HCT116 (cell line): Measurements from ENCODE around the gene POP4. TPM values are rescaled to one million over a fixed set of nuclear protein-coding genes. Genes with fewer than 3 reads are reported as not detected.

Experiments used
- ATAC-seq: fragments of 200-7000 bp; cut with Tn5 transposase; 2 replicates; pipeline ENCODE4 v1.9.1; 2020; ENCODE audit warnings: mild to moderate bottlenecking, moderate library complexity
- BruUV-seq: library from RNA; stranded (reverse); fragments of 400-500 nt; replicated peaks from 2 replicates; lab custom pipeline; 2021; lab: Mats Ljungman, UMichigan
- CTCF ChIA-PET: fragments of 300-600 bp; sonication (Branson Sonifier 250); formaldehyde crosslinking; loops from one replicate; lab custom pipeline; 2021; ENCODE audit warnings: antibody characterized with exemption; lab: Charles Lee
- POLR2A ChIA-PET: fragments of 300-600, 350-600 bp; sonication (Branson Sonifier 250); formaldehyde crosslinking; loops from one replicate; lab custom pipeline; 2021; ENCODE audit warnings: antibody characterized with exemption; lab: Charles Lee
- RAD21 ChIA-PET, 2 experiments: fragments of 300-600 bp; sonication (Branson Sonifier 250); formaldehyde crosslinking; loops; one replicate each; lab custom pipeline; 2023; ENCODE audit warnings: low total read pairs in 2 of 2; ENCODE audit not compliant: uncharacterized antibody in 2 of 2, unreplicated experiment in 2 of 2, low non-redundant PET in 1 of 2; lab: Charles Lee
- DNase-seq: peaks from one replicate; pipeline ENCODE4 v3.0.0-alpha.2; 2010; ENCODE audit warnings: low read depth, low spot score
- H2AFZ ChIP-seq: fragments of 200-600 bp; shearing (Covaris generic), sonication (generic); 2 replicates; pipeline ENCODE4 v1.6.1; 2017; ENCODE audit warnings: low read depth, mixed run types, mixed read lengths, antibody characterized with exemption, low read length; ENCODE audit not compliant: poor library complexity, severe bottlenecking
- H3K27ac ChIP-seq: 2 replicates; pipeline ENCODE4 v1.5.1; 2012; ENCODE audit warnings: low read depth, low read length
- H3K27me3 ChIP-seq: fragments of 200-600 bp; sonication (generic); 2 replicates; pipeline ENCODE4 v1.6.1; 2016; ENCODE audit warnings: mixed run types, low read length, mixed read lengths; ENCODE audit not compliant: insufficient read depth
- H3K36me3 ChIP-seq, 2 experiments: fragments of 200-500 bp in 1 of 2; fragments of 200-600 bp in 1 of 2; sonication (Bioruptor generic) in 1 of 2; sonication (generic) in 1 of 2; 2 replicates each; pipeline versions ENCODE4 v1.5.1 to v1.6.1; 2014 to 2016; ENCODE audit warnings: low read length in 2 of 2, inconsistent platforms in 1 of 2, mixed read lengths in 1 of 2, mixed run types in 1 of 2; ENCODE audit not compliant: insufficient read depth in 2 of 2, control insufficient read depth in 1 of 2
- H3K4me1 ChIP-seq, 2 experiments: fragments of 200-600 bp in 1 of 2; sonication (generic) in 1 of 2; 2 replicates each; pipeline versions ENCODE4 v1.5.1 to v1.6.1; 2012 to 2017; ENCODE audit warnings: low read length in 2 of 2, inconsistent platforms in 1 of 2, mild to moderate bottlenecking in 1 of 2, mixed read lengths in 1 of 2, mixed run types in 1 of 2, moderate library complexity in 1 of 2; ENCODE audit not compliant: insufficient read depth in 2 of 2, control insufficient read depth in 1 of 2
- H3K4me2 ChIP-seq: fragments of 200-600 bp; sonication (generic); 2 replicates; pipeline ENCODE4 v1.6.1; 2017; ENCODE audit warnings: mixed run types, low read length, mixed read lengths
- H3K4me3 ChIP-seq, 2 experiments: fragments of 200-600 bp in 1 of 2; sonication (generic) in 1 of 2; replicated peaks in 1 of 2; 2 replicates each; pipeline ENCODE4 v1.5.1; 2011 to 2016; ENCODE audit warnings: low read length in 2 of 2, control low read depth in 1 of 2, low read depth in 1 of 2, mild to moderate bottlenecking in 1 of 2, mixed read lengths in 1 of 2, mixed run types in 1 of 2
- H3K79me2 ChIP-seq: fragments of 200-600 bp; sonication (generic); 2 replicates; pipeline ENCODE4 v1.6.1; 2017; ENCODE audit warnings: mild to moderate bottlenecking, mixed run types, low read length, moderate library complexity, mixed read lengths; ENCODE audit not compliant: insufficient read depth
- H3K9ac ChIP-seq: fragments of 200-600 bp; sonication (generic); 2 replicates; pipeline ENCODE4 v1.6.1; 2016; ENCODE audit warnings: low read length, mixed read lengths
- H3K9me2 ChIP-seq: fragments of 200-600 bp; sonication (generic), shearing (Covaris generic); 2 replicates; pipeline ENCODE4 v1.6.1; 2017; ENCODE audit warnings: mixed run types, mild to moderate bottlenecking, moderate library complexity; ENCODE audit not compliant: insufficient read depth
- H3K9me3 ChIP-seq, 2 experiments: fragments of 200-500 bp in 1 of 2; fragments of 200-600 bp in 1 of 2; sonication (Bioruptor generic) in 1 of 2; sonication (generic) in 1 of 2; 2 replicates each; pipeline ENCODE4 v1.6.1; 2014 to 2017; ENCODE audit warnings: low read length in 2 of 2, mixed read lengths in 2 of 2, inconsistent platforms in 1 of 2, low read depth in 1 of 2, mild to moderate bottlenecking in 1 of 2, mixed run types in 1 of 2, moderate library complexity in 1 of 2; ENCODE audit not compliant: control insufficient read depth in 1 of 2, insufficient read depth in 1 of 2
- H4K20me1 ChIP-seq: fragments of 200-600 bp; sonication (generic), shearing (Covaris generic); 2 replicates; pipeline ENCODE4 v1.6.1; 2017; ENCODE audit warnings: mixed run types, mild to moderate bottlenecking, moderate library complexity; ENCODE audit not compliant: insufficient read depth
- ATF3 ChIP-seq: IDR thresholded peaks from 2 replicates; pipeline ENCODE4 v1.6.1; 2012
- EZH2phosphoT487 ChIP-seq: fragments of 200-600 bp; IDR thresholded peaks from 2 replicates; pipeline ENCODE4 v1.6.1; 2018; ENCODE audit warnings: antibody characterized with exemption, borderline replicate concordance
- FOSL1 ChIP-seq: IDR thresholded peaks from 2 replicates; pipeline ENCODE4 v1.6.1; 2012; ENCODE audit warnings: low read depth
- RAD21 ChIP-seq: IDR thresholded peaks from 2 replicates; pipeline ENCODE4 v1.6.1; 2012; ENCODE audit warnings: low read depth, mild to moderate bottlenecking
- REST ChIP-seq: IDR thresholded peaks from 2 replicates; pipeline ENCODE4 v1.6.1; 2012; ENCODE audit warnings: low read depth
- SP1 ChIP-seq: IDR thresholded peaks from 2 replicates; pipeline ENCODE4 v1.6.1; 2012; ENCODE audit warnings: low read depth
- SRF ChIP-seq: IDR thresholded peaks from 2 replicates; pipeline ENCODE4 v1.6.1; 2012; ENCODE audit warnings: low read depth
- YY1 ChIP-seq: IDR thresholded peaks from 2 replicates; pipeline ENCODE4 v1.6.1; 2011; ENCODE audit warnings: low read length, low read depth, moderate library complexity, mild to moderate bottlenecking; ENCODE audit not compliant: insufficient replicate concordance; ENCODE audit errors: extremely low read depth
- intact Hi-C: fragments of 100-400 bp; cut with micrococcal nuclease; formaldehyde crosslinking; loops from 2 replicates; pipeline ENCODE4 v1.10.0; 2022
- total RNA-seq: library from RNA; stranded (reverse); gene quantifications from one replicate; pipeline ENCODE4 v1.2.1, GENCODE V29; 2021; ENCODE audit not compliant: unreplicated experiment

The POP4 gene
- total RNA-seq, 1 experiment from 2014 or later: 61.2 TPM

- POLR2A ChIA-PET: no interaction called here
- TF ChIP-seq ATF3: no peak
- no peak for TF ChIP-seq SP1
- TF ChIP-seq RAD21: no peak
- TF ChIP-seq FOSL1: no peak
- no peak for TF ChIP-seq SRF
- no peak for TF ChIP-seq EZH2phosphoT487
- TF ChIP-seq REST: no peak
- no peak for TF ChIP-seq YY1
- TF ChIP-seq, all 23 proteins: peak for 0
- H2AFZ ChIP-seq: no peak overlapping the region
- H3K9me2 ChIP-seq: no peaks in the 10 kb centered on the region
- no peak overlapping the region for H3K4me3 ChIP-seq
- H3K79me2 ChIP-seq: no peaks in the 10 kb centered on the region
- no peaks in the 10 kb centered on the region for H4K20me1 ChIP-seq
- H3K4me2 ChIP-seq: no peak overlapping the region
- H3K27me3 ChIP-seq: no peaks in the 10 kb centered on the region
- H3K9me3 ChIP-seq: no peaks in the 10 kb centered on the region
- ChIA-PET CTCF (no interaction called here), RAD21 (no interaction called here)
- H3K36me3 ChIP-seq: no peaks in the 10 kb centered on the region
- intact Hi-C loops: no loop called here
- BruUV-seq: no TSS peak
- no peak overlapping the region for H3K27ac ChIP-seq
- DNase-seq (no peak), ATAC-seq (no peak)
- H3K4me1 ChIP-seq: no peaks in the 10 kb centered on the region
- no peak overlapping the region for H3K9ac ChIP-seq
Measured at GRCh38 chr19:29629836-29630534, 23.9 kb downstream of the POP4 start.
